HG03060 (cell line): ENCODE measurements around the gene HNRNPH3.

Experiments used
- ATAC-seq: cut with Tn5 transposase; IDR thresholded peaks from one replicate; pipeline ENCODE4 v1.9.1; 2021; ENCODE audit warnings: low read depth, moderate number of reproducible peaks; ENCODE audit not compliant: unreplicated experiment

HNRNPH3 gene

GRCh38 chr10:68371604-68372003 lies 39.7 kb downstream of the HNRNPH3 start:
- ATAC-seq = no peak

- ATAC-seq = no peak
Observed at GRCh38 chr10:68385740-68386139, 53.9 kb downstream of the HNRNPH3 start.
